CD4-positive, alpha-beta T cell treated with Interleukin-21 for 1 hour (primary cell): Measurements from ENCODE around the gene PARD3B.

Experiments
- DNase-seq: peaks from one replicate; pipeline ENCODE4 v3.0.0-alpha.2; 2020

Gene PARD3B

GRCh38 chr2:205589479-205589878 is 1044.2 kb downstream of the PARD3B start:
- DNase-seq = no peak

DNA sequence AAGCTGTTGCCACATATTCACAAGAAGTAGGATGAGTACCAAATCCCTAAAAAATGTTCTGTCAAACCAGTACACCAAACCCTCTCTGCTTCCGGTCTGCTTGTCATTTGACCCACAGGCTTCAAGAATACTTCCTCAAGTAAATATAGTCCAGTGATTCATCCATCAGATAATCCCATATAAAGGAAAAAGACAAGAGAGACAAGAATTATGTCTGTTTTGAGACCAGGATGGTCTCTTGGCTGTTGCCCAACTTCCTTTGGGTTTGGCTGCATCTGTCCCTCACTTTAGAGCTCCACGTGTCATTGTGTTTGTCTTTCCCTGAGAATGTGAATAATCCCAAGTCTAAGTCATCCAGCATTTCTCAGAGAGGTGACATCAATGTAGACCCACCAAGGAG is 1045.5 kb downstream of the PARD3B start:
- no peak for DNase-seq

- DNase-seq = no peak
Measured at GRCh38 chr2:205593891-205594290, 1048.6 kb downstream of the PARD3B start.

DNA sequence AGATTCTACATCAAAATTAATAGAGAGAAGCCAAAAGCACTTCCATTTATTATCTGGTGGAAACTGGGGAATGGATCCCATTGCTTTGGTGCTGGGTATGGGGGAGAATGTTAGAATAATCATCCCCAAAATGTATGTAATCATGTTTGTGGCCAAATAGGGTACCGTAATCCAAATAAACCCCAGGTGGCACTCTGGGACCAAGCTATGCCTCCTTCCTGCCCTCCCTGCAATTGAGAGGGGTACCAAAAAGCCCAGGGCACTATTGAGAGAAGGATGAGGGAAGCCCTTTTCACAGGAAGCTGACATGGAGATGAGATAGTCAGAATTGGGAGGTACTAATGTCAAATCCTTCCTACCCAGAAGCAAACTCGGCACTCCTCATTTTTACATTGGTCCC is 1051.3 kb downstream of the PARD3B start:
- no peak for DNase-seq

- DNase-seq = no peak
Measured at GRCh38 chr2:205605638-205606304, 1060.5 kb downstream of the PARD3B start.

- DNase-seq = no peak
Measured at GRCh38 chr2:205607146-205607545, 1061.9 kb downstream of the PARD3B start.

DNA sequence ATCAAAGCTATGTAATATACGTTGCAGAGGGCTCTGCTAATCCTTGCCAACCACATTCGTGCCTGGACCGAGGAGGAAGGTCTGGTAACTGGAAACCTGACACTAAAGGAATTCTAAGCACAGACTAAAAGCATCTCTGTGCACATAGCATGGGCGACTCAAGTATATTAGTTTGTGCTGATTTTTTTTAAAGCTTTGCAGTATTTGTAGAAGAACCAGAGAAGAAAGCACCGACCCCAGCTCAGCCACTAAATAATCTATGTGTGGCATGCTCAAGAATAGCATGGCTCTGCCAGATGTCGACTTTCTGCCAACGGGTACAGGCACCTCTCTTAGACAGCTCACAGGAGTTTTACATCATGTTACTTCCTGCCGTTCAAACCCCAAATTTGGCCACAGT is 1063.8 kb downstream of the PARD3B start:
- DNase-seq = no peak

DNA sequence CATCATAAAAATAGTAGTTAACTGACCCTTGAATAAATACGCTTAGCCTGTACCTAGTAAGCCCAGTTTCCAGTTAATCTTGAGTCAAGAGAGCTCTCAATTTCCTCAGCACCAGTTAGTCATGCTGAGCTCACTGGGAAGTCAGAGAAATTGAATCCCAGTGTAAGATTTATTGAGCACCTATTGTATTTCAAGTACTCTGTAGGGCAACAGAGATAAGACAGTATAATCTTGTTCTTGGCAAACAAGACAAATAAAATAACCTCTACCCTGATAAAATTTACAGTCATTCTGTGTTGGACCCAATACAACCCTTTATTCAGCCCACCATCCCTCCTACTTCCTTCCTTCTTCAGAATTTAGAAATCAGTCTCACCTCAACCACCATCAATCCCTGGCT is 1065.2 kb downstream of the PARD3B start:
- DNase-seq = no peak

- DNase-seq = no peak
Measured at GRCh38 chr2:205612636-205613035, 1067.4 kb downstream of the PARD3B start.

- DNase-seq = no peak
Measured at GRCh38 chr2:205613970-205614559, 1068.8 kb downstream of the PARD3B start.

GRCh38 chr2:205614965-205615364 is 1069.7 kb downstream of the PARD3B start:
- no peak for DNase-seq

DNA sequence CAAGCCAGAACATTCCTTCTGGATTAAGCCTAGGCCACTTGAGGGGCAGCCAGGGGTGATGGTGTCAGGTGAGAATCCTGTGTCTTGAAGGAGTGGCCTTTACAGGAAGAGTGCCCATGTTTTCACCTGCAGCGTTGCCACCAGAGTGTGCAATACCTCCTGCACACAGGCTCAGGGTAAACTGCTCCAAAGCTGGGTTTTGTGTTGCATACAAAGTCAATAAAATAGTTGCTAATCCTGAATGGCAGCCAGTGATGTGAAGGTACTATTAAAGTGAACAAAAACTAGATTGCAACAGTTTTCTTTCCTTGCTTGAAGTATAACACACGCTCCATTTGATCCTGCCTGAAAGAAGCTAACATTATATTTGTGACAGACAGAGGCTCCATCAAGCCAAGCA is 1072.6 kb downstream of the PARD3B start:
- no peak for DNase-seq

GRCh38 chr2:205619600-205619999 is 1074.3 kb downstream of the PARD3B start:
- DNase-seq = no peak

DNA sequence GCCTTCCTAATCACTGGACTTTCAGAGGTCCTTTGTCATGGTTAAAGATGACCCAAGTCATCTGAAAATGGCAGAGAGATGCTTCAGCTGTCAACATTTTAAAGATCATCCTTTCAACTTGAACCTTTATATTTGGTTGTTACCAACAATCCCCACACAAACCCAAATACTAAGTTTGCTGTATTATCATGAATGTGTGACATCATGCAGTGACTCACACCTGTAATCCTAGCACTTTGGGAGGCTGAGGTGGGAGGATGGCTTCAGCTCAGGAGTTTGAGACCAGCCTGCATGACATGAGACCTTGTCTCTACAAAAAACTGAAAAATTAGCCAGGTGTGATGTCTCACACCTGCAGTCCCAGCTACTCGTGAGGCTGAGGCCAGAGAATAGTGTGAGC is 1081.8 kb downstream of the PARD3B start:
- DNase-seq = no peak

DNA sequence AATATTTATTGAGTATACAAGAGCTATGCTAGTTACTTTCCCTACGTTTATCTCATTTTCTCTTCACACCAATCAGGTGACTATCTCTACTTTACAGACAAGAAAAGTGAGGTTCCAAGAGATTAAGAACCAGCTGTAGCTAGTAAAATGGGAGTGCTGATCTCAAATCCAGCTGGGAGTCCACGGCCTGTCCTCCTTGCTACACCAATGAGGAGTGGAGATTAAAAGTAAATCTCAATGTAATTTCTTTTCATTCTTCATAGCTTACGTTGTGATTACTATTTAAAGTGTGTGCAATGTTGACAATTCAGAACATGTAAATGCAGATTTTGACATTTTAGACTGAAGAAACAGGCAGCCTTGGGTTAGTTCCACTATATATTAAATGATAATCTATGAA is 1083.1 kb downstream of the PARD3B start:
- no peak for DNase-seq

- no peak for DNase-seq
Measured at GRCh38 chr2:205629091-205629776, 1084.0 kb downstream of the PARD3B start.

DNA sequence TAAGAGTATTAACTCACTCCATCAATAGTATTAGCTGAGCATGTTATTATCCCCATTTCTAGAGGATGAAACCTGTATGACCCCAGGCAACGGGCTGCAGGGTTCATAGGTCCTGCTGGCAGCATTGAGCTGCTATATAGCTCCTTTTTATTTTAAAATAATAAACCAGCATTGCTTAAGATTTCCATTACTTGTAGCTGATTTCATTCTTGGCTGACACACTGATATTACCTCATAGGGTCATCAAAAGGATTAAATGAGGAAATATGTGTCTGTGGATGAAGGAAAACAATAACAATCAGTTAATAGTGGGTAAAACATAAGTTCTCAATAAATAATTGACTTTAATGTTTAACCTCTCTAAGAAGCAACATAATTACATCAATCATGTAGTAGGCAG is 1088.7 kb downstream of the PARD3B start:
- DNase-seq = no peak

DNA sequence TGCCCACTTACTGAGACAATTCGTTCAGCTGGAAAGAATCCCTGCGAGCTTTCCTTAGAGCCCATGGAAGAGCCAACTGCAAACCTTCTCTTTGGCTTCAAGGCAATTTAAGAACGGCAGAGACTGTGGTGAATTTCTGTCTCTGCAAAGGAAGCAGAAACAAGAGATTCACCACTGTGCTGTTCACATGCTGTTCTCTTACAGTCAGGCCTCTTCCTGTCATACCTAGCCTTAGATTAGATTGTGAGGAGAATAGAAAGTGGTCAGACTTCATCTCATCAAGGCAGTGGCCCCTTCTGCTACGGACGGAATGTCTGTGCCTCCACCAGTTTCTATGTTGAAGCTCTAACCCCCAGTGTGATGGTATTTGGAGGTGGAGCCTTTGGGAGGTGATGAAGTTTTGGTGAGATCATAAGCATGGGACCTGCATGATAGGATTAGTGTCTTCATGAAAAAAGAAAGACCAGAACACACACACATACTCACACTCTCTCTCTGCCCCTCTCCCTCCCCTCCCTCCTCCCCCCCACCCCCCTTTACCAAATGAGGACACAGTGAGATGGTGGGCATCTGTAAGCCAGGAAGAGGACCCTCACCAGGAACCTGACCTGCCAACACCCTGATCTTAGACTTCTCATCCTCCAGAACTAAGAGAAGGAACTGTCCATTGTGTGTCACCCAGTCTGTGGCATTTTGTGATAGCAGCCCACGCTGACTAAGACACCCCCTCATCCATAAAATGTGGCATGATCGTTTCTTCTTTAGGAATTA is 1091.5 kb downstream of the PARD3B start:
- DNase-seq = no peak

GRCh38 chr2:205637320-205637602 is 1092.0 kb downstream of the PARD3B start:
- no peak for DNase-seq

GRCh38 chr2:205637779-205638503 is 1092.7 kb downstream of the PARD3B start:
- DNase-seq = no peak

- no peak for DNase-seq
Measured at GRCh38 chr2:205640716-205641115, 1095.4 kb downstream of the PARD3B start.

- DNase-seq = no peak
Measured at GRCh38 chr2:205642599-205643356, 1097.5 kb downstream of the PARD3B start.
